RPMI7951 (cell line): ENCODE measurements around the gene GLIS1. TPM values are rescaled to one million over a fixed set of nuclear protein-coding genes. Genes with fewer than 3 reads are reported as not detected.
A peak's percentile ranks its signal among the peaks of the same experiment; 100 is the strongest.

Source experiments
- DNase-seq: peaks from one replicate; pipeline ENCODE4 v3.0.0-alpha.2; 2012; ENCODE audit warnings: low read depth
- total RNA-seq: library from RNA; depleted of rRNA; stranded (reverse); fragments of >200 nt; shearing (Covaris generic); gene quantifications from 2 replicates; pipeline ENCODE4 v1.2.3, GENCODE V29; 2014

The GLIS1 gene
- total RNA-seq, 1 experiment from 2014 or later: 1.9 TPM

DNA sequence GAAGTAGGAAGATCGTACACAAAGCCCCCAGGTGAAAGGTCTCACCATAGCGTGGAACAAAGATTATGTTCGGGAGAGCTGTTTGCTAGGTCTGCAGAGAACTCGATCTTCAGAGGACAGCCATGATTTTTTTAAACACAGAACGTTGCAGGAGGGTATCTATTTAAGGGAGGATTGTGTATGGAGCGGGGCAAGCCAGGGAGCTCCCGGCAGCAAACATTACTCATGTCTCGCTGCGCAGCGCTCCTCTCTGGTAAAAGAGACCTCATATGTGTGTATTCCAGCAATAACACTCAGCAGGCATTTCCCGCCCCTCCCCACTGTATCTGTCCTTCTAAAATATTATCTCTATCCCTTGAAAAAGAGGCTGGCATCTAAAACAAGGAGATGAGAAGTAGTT is 2.7 kb downstream of the GLIS1 start:
- no peak for DNase-seq

DNA sequence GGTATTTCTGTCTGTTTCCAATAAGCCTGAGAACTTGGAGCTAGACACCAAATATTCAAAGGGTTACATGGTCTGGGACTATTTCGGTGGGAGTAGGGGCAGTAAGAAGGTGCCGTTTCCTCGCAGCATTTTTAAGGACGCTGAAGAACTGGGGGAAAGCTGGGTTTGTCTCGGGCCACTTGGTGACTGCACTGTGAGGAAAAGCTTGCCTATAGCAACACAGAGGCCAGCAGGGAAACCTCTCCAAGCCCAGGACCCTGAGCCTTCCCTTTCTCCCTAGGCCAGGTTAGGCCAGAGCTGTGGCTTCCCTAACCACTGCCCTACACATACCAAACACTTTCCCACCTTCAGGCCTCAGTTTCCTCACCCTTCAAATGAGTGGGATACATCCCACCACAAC is 3.3 kb downstream of the GLIS1 start:
- DNase-seq: no peak

DNA sequence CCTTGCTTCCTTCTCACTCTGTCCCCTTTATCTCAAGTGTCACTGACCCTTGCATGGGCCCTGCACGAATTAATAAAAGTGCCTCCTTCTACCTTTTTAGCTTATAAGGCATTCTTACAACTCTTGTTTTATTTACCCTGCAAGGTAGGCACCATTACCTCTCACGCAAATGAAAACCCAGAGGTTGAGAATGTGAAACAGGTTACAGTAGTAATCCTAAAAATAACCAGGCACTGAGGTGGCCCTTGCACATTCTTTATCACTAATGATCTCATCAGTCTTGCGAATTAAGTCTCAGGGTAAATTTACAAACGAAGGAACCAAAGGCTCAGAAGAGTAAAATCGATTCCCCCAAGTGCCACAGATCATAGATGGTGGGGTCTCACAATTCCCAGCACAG is 3.7 kb downstream of the GLIS1 start:
- no peak for DNase-seq

DNA sequence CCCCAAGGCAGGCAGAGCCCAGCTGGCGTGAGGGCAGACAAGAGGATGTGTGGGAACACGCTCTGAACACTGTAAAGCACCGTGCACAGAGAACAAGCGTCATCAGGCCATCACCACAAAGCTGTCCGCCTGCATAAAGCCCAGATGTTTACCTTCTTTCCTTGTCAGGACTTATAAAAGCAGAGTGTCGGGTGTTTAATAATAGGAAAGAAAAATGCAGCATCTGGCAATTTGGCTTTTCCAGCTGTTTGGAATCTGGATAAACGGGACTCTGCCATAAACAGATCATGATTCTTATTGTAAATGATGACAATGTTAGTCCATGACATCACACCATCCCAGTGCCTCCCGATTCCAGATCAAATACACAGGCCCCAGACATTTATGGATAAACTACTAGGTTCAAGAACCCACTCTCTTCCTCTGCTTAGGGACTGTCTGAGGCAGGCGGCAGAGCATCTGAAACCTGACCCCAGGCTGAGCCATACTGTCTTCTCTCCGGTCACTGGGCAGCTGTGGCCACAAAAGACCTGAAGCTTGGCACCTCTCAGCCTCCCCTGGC is 4.2 kb downstream of the GLIS1 start:
- DNase-seq: peak; percentile 97

DNA sequence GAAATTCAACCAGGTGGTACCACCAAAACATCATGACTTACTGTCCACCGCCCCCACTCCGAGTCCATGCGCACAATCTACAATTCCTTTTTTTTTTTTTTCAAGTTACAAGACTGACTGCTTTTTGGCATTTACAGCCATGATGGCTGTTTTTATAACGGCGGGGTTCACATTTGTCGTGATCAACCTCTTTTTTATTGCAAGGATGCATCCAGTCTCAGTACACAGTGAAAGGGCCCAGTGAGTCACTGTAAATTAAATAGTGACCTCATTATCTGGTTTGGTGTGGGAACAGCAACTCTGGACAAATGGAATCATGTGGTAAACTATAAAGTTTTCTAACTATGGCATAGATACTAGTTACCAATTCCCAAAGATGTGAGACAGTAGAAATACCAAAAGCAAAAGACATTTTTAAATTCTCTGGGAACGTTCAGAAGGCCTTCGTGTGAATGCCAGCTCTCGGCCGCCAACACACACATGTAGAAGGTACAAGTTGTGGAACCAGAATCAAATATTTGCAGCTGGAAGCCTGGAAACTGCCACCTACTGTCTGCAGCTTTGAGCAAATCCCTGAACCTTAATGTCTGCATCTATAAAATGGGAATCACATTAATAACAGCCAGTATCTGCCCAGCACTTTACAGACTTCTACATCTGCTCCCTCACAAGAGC is 4.9 kb downstream of the GLIS1 start:
- peak; percentile 85 for DNase-seq

DNA sequence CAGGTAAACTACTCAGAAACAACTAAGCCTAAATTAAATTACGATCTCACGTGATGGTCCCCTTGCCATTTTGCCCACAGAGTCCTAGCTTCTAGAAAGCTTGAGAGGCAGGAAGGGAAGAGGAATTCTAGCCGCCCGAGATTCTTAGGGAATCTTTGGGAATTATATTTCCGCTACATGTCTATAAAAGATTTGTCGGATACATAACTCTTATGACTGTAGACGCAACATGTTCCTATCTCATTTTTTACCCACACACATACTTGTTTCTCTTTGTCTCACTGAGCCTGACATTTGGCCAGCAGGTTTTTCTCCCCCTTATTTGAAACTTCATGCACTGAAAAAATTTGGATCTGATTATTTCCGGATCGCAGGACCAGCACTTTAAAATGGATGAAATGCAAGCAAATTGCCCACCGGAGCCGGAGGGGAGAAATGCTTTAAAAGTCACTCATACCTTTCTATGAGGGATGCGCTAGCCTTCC is 5.5 kb downstream of the GLIS1 start:
- peak; percentile 79 for DNase-seq

DNA sequence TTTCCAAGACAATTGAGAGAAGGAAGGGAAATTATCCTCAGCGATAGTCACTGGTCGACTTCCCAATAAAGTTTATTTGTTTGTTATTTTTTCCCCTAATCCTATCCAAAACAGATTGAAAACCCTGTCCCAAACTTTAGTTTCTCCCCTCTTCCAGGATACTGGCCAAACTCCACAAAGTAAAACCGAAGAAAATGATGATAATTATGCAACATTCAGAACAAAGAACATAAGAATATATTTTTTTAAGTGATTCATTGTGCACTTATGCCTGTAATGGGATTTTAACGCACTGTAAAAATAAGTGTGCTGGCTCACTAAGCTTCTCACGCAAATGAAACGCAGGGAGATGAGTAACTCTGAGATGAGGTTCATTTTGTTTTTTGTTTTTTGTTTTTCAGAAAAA is 6.0 kb downstream of the GLIS1 start:
- peak; percentile 92 for DNase-seq

DNA sequence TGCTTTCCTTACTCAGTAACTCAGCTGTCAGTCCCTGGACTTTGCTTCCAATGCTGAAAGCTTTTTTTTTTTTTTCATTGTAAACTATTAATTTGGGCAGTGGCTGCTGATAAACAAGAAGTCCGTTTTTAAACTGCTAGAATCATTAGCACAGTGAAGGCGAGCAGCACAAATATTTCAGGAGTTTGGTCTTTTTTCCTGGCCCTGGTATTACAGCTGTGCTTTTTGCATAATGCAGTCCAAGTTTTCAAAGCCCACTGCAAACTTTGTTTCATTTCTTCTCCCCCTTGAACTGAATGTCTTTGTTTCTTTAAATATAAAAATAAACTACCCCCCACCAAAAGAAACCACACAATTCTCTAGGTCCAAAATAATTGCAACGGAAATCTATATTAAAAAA is 6.6 kb downstream of the GLIS1 start:
- no peak for DNase-seq

DNA sequence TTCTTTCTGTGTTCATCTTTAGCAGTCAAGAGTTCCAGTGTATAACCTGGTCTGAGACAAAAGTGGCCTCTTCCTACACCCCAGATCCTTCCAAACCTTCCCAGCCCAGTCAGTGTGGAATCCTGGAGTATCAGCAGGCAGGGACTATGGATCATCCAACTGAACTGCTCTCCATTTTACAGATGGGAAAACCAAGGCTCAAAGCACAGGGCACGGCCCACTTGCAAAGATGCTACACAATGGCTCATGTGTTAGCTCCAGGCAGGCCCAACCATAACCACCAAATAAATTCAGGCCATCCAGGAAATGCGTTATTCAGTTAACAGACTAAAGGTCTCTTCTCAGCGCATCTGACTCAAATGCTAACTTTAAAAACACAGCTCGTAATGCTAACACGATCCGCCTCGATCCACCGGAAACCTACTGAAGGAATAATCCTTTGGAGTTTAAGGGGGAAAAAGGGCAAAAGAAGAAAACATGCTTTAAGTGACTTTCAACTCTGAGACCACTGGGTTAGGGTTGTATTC is 7.1 kb downstream of the GLIS1 start:
- peak; percentile 86 for DNase-seq

DNA sequence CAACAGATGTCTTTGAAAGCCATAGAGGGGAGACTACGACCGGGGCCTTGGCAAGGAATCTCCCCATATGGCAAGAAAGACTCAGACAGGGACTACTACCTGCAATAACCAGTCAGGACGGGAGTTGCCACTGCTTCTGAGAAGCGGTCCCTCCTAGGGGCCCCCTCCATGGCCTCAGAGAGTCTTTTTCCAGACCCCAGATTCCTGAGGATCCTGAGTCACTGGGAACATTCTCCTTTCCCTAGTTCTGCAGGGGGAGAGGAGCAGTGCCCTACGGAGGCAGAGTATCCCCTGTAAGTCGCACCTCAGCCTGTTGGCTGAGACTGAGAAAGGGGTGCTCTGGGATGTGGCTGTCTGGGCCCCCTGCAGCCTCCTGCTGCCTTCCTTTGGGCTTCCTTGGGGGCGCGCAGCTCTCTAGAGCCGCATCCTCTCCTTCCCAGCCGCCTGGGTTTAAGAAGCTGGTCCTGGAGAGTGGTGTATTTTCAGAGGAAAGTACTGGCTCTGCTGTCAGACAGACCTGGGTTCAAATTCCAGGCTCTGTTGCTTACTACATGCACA is 7.8 kb downstream of the GLIS1 start:
- no peak for DNase-seq

DNA sequence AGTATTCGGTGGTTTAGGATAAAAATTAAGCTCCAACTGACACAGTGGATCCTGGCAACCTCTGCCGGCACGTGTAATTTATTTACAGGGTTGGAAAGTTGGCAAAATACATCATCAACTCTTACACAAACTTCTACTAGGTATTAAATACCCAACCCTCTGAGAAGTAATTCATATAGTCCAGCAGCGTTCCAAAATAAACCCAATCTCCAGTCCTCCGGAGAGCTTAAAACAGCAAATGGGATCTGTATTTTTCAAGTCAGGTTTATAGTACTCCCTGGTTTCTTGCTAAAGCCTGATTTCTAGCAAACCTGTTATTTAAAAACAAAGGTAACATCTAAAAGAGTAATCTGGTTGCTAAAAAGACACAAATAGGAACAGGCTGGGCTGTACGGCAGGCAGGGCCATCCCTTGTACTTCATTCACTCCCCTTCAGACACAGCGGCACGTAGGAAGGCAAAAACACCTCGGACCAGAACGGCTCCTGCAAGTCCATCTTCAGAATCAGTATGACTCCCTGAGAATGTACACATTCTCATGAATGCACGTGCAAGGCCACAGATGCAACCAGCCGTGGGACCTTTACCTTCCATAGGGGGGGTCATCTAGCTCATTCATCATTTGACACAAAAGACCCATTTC is 8.6 kb downstream of the GLIS1 start:
- no peak for DNase-seq

DNA sequence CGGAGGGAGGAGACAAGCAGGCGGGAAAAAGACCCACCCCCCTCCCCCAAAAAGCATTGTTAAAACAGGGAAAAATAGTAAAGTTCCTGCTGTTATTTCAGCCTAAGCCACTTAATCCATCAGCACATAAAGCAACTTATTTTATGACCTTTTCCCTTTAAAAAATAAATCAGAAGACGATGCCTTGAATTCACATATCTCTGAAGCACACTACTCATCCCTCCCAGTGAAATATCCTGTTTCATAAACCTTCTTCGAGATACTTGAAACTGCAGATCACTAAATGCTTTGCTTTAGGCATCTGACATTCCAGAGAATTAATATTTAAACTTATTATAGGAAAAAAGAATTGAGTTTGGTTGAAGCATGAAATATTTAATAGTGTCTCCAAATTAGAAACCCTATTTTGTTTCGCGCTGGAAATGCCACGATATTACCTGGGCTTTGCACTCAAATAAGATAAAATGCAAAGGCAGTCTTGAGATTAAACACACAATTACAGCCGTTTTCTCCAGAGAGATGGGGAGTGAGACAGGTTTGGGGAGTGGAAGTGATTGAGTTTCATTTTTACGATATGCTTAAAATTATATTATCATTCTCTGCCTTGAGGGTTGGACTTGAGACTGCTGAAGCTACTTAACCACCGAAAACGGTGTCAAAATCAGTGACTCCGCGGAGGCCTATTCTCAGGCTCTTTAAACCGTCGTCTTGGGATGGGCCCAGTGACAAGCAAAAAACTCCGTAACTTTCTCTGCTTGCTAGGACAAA is 9.3 kb downstream of the GLIS1 start:
- no peak for DNase-seq

DNA sequence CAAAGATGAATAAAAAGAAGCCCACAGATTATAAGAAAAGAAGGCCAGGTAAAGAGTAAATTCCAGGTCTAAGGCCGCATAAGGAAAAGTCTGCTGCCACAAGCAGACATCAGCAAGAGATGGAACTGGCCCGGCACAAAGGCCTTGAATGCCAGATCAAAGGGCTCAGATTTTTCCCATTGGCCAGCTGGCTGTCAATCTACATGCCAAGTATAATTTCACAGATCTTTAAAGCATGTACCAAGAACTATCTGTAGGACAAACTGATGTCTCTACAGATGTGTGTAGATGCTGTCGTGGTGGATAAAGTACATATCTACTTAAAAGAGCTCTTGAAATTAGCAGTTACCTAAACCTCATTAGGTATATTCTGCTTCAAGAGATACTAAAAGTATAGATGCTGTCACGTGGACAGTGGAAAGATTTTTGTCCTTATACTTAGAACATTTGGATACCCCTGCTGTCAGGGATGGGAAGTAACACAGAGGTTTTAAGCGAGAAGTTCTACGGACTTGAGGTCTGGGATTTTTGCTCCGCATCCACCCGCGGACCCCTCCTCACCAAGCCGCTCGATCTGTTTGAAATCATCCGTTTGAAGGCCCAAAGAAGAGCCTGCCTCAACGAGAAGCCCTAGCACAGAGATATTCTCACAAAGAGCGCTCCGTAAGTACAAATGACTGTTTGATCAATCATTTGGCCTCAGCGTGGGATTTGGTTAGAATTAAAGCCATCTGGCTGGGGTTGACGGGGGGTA is 10.1 kb downstream of the GLIS1 start:
- no peak for DNase-seq

DNA sequence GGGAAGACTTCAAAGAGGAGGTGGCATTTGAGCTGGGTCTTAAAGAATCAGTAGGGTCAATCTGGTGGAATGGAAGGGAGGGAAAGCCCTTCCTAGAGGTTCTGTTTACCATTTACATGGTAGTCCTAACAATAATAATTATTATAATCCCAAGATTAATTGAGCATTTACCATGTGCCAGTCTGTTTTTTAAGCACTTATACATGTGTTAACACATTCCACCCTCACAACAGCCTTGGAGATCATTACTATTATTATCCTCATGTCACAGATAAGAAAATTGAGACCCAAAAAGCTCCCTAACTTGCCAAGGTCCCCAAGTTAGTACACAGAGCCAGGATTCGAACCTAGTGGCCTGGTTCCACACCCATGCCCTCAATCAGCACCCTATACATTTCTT is 10.8 kb downstream of the GLIS1 start:
- DNase-seq: no peak

DNA sequence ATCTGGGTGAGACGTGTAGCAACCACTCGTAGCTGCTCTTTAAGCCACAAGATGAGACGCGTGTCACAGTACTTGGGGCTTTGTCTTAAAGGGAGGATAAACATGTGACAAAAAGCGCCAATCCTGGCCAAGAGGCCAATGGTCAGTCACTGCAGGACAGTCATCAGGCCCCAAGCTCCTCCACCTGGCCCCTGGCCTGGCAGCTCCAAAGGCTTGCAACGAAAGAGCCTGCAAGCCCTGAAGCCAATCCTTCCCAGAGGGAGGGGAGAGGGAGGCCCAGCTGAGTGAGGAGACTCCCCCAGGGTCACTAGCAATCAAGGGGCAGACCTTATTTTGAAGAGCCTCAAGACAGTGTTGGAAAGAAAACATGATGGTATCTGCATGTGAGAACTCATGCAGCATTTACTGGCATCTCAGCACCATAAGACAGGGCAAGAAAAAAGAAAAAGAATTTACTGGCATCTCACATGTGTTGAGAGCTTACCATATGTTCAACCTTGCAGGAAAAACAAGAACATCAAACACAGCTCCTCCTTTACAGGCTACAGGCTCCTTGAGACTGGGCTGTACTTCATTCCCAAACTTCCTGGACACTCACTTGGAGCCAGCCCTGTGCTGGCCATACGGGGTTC is 11.4 kb downstream of the GLIS1 start:
- no peak for DNase-seq

DNA sequence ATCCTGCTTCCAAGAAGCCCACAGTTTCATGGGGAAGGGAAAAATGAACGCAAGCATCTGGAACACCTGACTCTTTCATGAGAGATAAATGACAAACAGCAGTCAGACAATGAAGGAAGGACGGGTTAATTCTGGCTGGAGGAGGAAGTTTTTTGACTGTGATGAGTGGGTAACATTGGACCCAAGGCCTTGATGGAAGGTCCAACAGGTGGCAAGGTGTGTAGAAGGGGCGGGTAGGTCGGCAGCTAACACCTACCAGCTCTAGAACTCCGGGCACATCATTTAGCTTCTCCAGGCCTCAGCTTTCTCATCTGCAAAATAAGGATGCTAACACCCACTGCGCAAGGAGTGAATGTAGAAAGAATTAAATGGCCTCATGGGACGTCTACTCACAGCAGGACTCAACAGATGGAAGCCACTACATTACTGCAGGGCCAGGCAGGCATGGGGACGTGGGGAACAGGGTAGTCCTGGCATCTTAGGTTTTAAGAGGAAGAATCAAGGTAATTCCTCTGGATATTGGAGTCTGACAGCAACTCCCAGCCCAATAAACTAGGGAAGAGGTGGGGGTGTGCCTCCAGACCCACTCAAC is 12.9 kb downstream of the GLIS1 start:
- no peak for DNase-seq

DNA sequence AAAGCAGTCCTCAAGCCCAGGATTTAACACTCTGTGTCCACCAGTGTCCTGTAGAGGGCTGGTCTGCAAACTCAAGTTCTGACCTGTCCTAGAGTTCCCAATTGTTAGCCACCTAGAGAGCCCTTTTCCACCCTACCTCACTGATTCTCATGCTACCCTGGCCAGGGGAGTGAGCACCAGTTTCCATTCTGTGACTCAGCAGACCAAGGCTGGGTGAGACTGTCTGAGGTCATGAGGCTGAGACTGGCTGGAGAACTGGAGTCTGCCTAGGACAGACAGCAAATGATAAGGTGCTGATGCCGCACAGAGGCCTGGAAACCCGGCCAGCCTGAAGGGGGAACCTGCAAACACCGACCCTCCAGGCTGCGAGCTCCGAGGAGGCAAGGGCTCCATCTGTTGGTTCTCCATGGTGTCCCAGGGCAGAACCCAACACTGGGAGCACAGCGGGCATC is 13.7 kb downstream of the GLIS1 start:
- DNase-seq: no peak

DNA sequence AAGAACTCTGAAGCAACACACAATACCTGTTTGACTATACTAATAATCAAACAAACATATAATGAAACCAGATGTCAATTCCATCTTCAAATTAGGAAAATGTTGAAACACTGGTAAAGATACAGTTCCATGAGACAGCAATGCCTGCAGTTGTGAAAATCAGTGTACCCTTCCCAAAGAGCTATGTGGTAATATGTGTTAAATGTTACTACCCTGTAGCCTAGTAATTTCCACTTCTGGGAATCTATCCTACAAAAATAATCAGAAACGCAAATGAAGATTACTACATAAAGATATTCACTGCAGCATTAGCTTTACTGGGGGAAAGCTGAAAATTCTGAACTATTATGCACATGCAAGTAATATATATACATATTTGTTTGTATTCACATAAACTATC is 16.9 kb downstream of the GLIS1 start:
- DNase-seq: no peak

DNA sequence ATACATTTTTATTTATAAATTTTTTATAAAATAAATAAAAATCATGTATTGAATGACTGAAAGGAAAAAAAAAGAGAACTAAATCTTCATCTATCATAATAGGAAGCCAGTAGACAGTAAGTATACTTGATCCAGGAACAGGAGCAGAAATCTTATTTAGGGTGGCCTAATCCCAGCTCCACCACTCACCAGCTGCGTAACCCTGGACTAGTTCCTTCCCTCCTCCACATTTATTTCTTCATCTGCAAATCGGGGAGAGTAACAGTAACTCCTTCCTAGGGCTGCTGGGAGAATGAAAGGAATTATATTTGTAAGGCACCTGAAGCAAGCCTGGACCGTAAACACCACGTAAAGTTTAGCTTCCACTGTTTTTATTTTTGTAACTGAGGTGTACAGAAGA is 17.9 kb downstream of the GLIS1 start:
- no peak for DNase-seq

DNA sequence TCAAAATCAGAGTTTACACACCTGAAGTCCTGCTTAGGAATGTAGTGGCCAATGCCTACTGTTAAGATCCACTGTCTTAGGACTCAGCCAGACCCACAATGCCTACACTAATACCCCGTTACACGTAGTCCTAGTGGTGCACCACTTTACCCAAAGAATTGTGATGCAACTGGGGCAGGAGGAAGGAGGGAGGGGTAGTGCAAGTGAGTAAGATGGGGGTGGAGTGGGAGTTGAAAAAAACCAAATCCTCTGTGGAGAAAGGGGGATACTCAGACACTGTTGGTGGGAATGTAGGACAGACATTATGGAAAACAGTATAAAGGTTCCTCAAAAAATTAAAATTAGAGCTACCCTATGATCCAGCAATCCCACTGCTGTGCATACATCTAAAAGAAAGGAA is 19.5 kb downstream of the GLIS1 start:
- DNase-seq: no peak
